Mucosa of stomach (tissue), 1 donor: ENCODE results near the gene CLCN4.

Experiments
- H3K27me3 ChIP-seq: one replicate; pipeline ENCODE4 v1.7.0; 2013; ENCODE audit warnings: mild to moderate bottlenecking, low read length; ENCODE audit not compliant: control insufficient read depth, insufficient read depth
- H3K36me3 ChIP-seq: one replicate; pipeline ENCODE4 v1.7.0; 2013; ENCODE audit warnings: low read length; ENCODE audit not compliant: control insufficient read depth, insufficient read depth
- H3K4me1 ChIP-seq: one replicate; pipeline ENCODE4 v1.7.0; 2013; ENCODE audit warnings: mild to moderate bottlenecking, low read length; ENCODE audit not compliant: control insufficient read depth, insufficient read depth
- H3K4me3 ChIP-seq: one replicate; pipeline ENCODE4 v1.7.0; 2013; ENCODE audit warnings: low read length
- H3K9ac ChIP-seq: one replicate; pipeline ENCODE4 v1.7.0; 2013; ENCODE audit warnings: mild to moderate bottlenecking, low read length, moderate library complexity
- H3K9me3 ChIP-seq: one replicate; pipeline ENCODE4 v1.7.0; 2013; ENCODE audit warnings: mild to moderate bottlenecking, low read length, moderate library complexity; ENCODE audit not compliant: control insufficient read depth
- donor health status: Pancreatic carcinoma.

CLCN4 gene

GRCh38 chrX:10280071-10280470 is 123.3 kb downstream of the CLCN4 start:
- H3K27me3 ChIP-seq = no peaks in the 10 kb centered on the region
- H3K36me3 ChIP-seq = no peaks in the 10 kb centered on the region
- peaks cover 22% of the 10 kb centered on the region for H3K4me1 ChIP-seq
- no peak overlapping the region for H3K4me3 ChIP-seq
- no peaks in the 10 kb centered on the region for H3K9me3 ChIP-seq
- no peak overlapping the region for H3K9ac ChIP-seq

DNA sequence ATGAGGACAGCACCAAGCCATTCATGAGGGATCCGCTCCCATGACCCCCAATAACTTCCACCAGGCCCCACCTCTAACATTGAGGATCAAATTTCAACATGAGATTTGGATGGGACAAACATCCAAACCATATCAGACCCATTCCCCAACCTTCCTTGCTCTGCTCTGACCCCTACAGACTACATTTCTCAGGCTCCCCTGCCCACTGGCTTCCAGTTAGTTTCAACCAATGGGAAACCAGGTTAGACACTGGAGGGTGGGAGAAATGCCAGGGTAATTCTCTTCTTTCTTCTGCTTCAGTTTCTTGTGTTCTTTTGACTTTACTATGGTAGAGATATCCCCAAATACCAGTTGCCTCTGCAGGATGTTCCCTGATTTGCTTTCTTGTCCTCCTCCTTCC is 125.7 kb downstream of the CLCN4 start:
- Histone ChIP-seq H3K36me3 (no peaks in the 10 kb centered on the region), H3K27me3 (no peaks in the 10 kb centered on the region), H3K4me3 (no peak overlapping the region), H3K9ac (no peak overlapping the region), H3K9me3 (no peaks in the 10 kb centered on the region), H3K4me1 (peaks cover 25% of the 10 kb centered on the region)

DNA sequence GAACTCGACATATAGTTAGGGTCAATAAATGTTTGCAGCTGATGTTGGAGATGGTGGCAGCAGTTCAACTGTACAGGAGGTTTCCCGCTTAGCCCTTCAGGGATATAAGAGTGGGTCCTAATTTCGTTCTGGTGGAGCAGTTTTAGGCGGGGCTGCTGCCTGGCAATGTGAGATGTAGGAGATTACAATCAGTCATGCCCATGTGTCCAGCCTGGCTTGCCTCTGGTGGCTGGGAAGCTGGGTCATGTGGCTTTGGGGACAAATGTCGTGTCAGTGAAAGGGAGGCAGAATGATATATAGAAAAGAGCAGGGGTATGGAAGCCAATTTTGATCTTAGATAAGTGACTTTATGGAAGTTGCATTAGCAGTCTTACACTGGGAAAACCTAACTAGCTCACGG is 129.4 kb downstream of the CLCN4 start:
- no peaks in the 10 kb centered on the region for H3K27me3 ChIP-seq
- H3K4me1 ChIP-seq = peaks cover 6% of the 10 kb centered on the region
- H3K9ac ChIP-seq = no peak overlapping the region
- no peaks in the 10 kb centered on the region for H3K36me3 ChIP-seq
- no peaks in the 10 kb centered on the region for H3K9me3 ChIP-seq
- H3K4me3 ChIP-seq = no peak overlapping the region
